IPS-18c (cell line): ENCODE measurements around the gene RPE.
A peak's percentile ranks its signal among the peaks of the same experiment; 100 is the strongest.

Experiments used
- H3K4me3 ChIP-seq: 2 replicates; pipeline ENCODE4 v1.7.0; 2013; ENCODE audit warnings: low read depth, mild to moderate bottlenecking, low read length, moderate library complexity; ENCODE audit not compliant: insufficient read depth
- H3K9me3 ChIP-seq: one replicate; pipeline ENCODE4 v1.6.1; 2013; ENCODE audit warnings: mild to moderate bottlenecking, low read length, moderate library complexity; ENCODE audit not compliant: control insufficient read depth, insufficient read depth

Gene RPE

GRCh38 chr2:209988010-209988409 lies 14.4 kb upstream of the RPE start:
- no peaks in the 10 kb centered on the region for H3K9me3 ChIP-seq
- no peak overlapping the region for H3K4me3 ChIP-seq

- no peaks in the 10 kb centered on the region for H3K9me3 ChIP-seq
- H3K4me3 ChIP-seq, result no peak overlapping the region
Observed at GRCh38 chr2:209990838-209991237, 11.6 kb upstream of the RPE start.

- H3K9me3 ChIP-seq, result no peaks in the 10 kb centered on the region
- H3K4me3 ChIP-seq, result no peak overlapping the region
Observed at GRCh38 chr2:209993968-209994367, 8.5 kb upstream of the RPE start.

GRCh38 chr2:209998596-209998995 lies 3.8 kb upstream of the RPE start:
- Histone ChIP-seq H3K9me3 (no peaks in the 10 kb centered on the region), H3K4me3 (no peak overlapping the region)

- Histone ChIP-seq H3K9me3 (no peaks in the 10 kb centered on the region), H3K4me3 (no peak overlapping the region)
Observed at GRCh38 chr2:210000464-210001324, 1.7 kb upstream of the RPE start.

- H3K4me3 ChIP-seq, result peak overlapping the region; percentile 90
- H3K9me3 ChIP-seq, result no peaks in the 10 kb centered on the region
Observed at GRCh38 chr2:210003359-210003758, 921 bp downstream of the RPE start.

GRCh38 chr2:210004881-210005280 lies 2.4 kb downstream of the RPE start:
- Histone ChIP-seq H3K9me3 (no peaks in the 10 kb centered on the region), H3K4me3 (no peak overlapping the region)

- no peak overlapping the region for H3K4me3 ChIP-seq
Observed at GRCh38 chr2:210007895-210008294, 5.5 kb downstream of the RPE start.

GRCh38 chr2:210009126-210009525 lies 6.7 kb downstream of the RPE start:
- H3K9me3 ChIP-seq, result no peaks in the 10 kb centered on the region
- H3K4me3 ChIP-seq, result no peak overlapping the region

More at GRCh38 chr2:210007895-210008294, 5.5 kb downstream of the RPE start:
- H3K9me3 ChIP-seq, result no peaks in the 10 kb centered on the region

GRCh38 chr2:210009896-210010295 lies 7.5 kb downstream of the RPE start:
- H3K9me3 ChIP-seq, result no peaks in the 10 kb centered on the region
- H3K4me3 ChIP-seq, result no peak overlapping the region

- no peaks in the 10 kb centered on the region for H3K9me3 ChIP-seq
- no peak overlapping the region for H3K4me3 ChIP-seq
Observed at GRCh38 chr2:210020138-210020537, 17.7 kb downstream of the RPE start.

- no peak overlapping the region for H3K4me3 ChIP-seq
Observed at GRCh38 chr2:210022824-210023223, 20.4 kb downstream of the RPE start.

GRCh38 chr2:210027608-210028007 lies 25.2 kb downstream of the RPE start:
- Histone ChIP-seq H3K4me3 (no peak overlapping the region), H3K9me3 (no peaks in the 10 kb centered on the region)

More at GRCh38 chr2:210022824-210023223, 20.4 kb downstream of the RPE start:
- H3K9me3 ChIP-seq, result no peaks in the 10 kb centered on the region

- H3K4me3 ChIP-seq, result no peak overlapping the region
- no peaks in the 10 kb centered on the region for H3K9me3 ChIP-seq
Observed at GRCh38 chr2:210028178-210028577, 25.7 kb downstream of the RPE start.

GRCh38 chr2:210034087-210034683 lies 31.7 kb downstream of the RPE start:
- Histone ChIP-seq H3K9me3 (no peaks in the 10 kb centered on the region), H3K4me3 (no peak overlapping the region)

GRCh38 chr2:210035679-210036078 lies 33.2 kb downstream of the RPE start:
- Histone ChIP-seq H3K4me3 (no peak overlapping the region), H3K9me3 (no peaks in the 10 kb centered on the region)

GRCh38 chr2:210038078-210038477 lies 35.6 kb downstream of the RPE start:
- Histone ChIP-seq H3K4me3 (no peak overlapping the region), H3K9me3 (no peaks in the 10 kb centered on the region)

- H3K4me3 ChIP-seq, result no peak overlapping the region
Observed at GRCh38 chr2:210046851-210047500, 44.5 kb downstream of the RPE start.

More at GRCh38 chr2:210046851-210047500, 44.5 kb downstream of the RPE start:
- H3K9me3 ChIP-seq, result no peaks in the 10 kb centered on the region
